Esophagus squamous epithelium (tissue), 4 donors: ENCODE data around the gene RNLS.

ENCODE experiments used
- CTCF ChIP-seq, 6 experiments: fragments of 450-650 bp in 4 of 6; fragments of 200-600 bp in 2 of 6; sonication (generic) in 2 of 6; IDR thresholded peaks; one replicate each; pipeline ENCODE4 v1.5.1; 2016 to 2019; ENCODE audit warnings: antibody characterized with exemption in 6 of 6, mild to moderate bottlenecking in 4 of 6, moderate library complexity in 4 of 6
- POLR2A ChIP-seq, 4 donors: fragments of 450-650 bp; IDR thresholded peaks; one replicate each; pipeline ENCODE4 v1.6.1; 2017; ENCODE audit warnings: antibody characterized with exemption in 4 of 4, mild to moderate bottlenecking in 4 of 4, moderate library complexity in 3 of 4

- TF ChIP-seq CTCF (IDR thresholded peaks at IDR 0.05) (no peak), POLR2A (IDR thresholded peaks at IDR 0.05) (no peak)
These were observed 344.6 kb downstream of the RNLS start for GRCh38 chr10:88238615-88238914.
